HG02973 (cell line): ENCODE data around the gene KIF20B.

Experiments
- ATAC-seq: cut with Tn5 transposase; IDR thresholded peaks from one replicate; pipeline ENCODE4 v1.9.1; 2021; ENCODE audit warnings: moderate library complexity; ENCODE audit not compliant: unreplicated experiment

The KIF20B gene

DNA sequence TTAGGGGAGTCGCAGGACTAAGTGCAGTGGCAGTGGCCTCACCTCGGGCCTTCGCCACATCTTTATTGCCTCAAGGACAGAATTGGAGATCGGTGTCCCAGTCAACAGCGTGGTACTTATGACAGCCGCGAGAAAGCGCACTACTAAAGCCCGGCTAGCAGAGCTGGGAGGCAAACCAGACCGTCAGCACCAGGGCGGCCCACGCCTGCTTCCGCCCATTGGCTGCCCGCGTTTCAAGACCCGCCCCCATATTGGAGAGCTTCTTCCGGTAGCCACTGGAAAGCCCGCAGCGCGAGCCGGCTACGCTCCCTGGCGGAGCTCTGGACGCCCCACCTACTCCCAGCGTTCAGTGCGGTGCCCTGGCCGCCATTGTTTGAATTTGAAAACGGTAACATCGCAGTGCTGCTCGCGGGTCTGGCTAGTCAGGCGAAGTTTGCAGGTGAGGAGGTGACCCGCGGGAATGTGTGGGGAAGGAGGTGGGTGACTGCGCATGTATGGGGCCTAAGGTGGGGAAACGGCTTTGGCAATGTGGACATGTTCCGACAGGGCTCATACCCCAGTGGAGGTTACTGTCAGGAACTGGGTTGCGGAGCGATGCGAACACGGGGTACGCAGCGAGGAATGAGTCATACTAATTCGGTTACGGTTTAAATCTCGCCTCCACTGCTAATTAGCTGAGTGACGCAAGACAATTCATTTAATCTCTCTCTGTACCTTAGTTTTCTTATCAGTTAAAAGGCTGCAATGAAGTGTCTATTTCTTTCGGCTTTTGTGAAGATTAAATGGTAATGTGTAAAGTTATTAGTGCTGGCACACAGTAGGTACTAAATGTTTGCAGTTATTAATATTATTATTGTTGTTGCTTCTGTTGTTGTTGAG lies at the start of gene KIF20B:
TSS of gene KIF20B (plus strand) at position 349 of the 879 bp plus-strand sequence. CDS start 3,705 bp downstream, outside the sequence.
- peak; percentile 97 for ATAC-seq

GRCh38 chr10:89651916-89652573 lies 49.3 kb upstream of the KIF20B start:
- peak; percentile 49 for ATAC-seq

DNA sequence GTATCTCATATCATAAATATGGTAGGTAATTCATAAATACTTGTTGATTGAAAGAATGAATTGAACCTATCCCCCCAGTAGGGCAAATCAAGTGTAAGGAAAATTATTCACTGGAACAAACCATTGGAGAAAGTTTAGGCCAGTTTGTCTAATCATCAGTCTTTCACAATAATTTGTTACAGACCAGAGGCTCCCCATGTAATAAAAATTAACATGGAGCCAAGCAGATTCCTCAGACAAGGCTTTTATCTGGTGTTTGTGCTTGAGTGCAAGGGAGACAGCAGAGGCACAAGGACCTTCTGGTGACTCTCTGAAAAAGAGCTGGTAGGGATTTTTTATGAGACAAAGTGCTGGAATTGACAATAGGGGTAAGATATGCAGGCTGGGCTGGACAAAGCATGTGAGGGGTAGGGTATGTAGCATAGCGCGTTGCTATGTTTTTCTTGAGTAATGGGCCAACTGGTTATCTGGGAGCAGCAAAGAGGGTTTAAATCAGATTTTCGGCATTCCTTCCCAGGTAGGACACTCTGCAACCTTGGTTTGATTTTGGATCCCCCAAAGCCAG lies 48.5 kb upstream of the KIF20B start:
- no peak for ATAC-seq

GRCh38 chr10:89653410-89653869 lies 48.0 kb upstream of the KIF20B start:
- peak; percentile 43 for ATAC-seq

- ATAC-seq = no peak
Observed at GRCh38 chr10:89655722-89656121, 45.7 kb upstream of the KIF20B start.

- ATAC-seq = no peak
Observed at GRCh38 chr10:89657302-89657701, 44.1 kb upstream of the KIF20B start.

- ATAC-seq = no peak
Observed at GRCh38 chr10:89659143-89660131, 42.0 kb upstream of the KIF20B start.

GRCh38 chr10:89662596-89662995 lies 38.8 kb upstream of the KIF20B start:
- ATAC-seq = no peak

GRCh38 chr10:89663144-89663543 lies 38.2 kb upstream of the KIF20B start:
- ATAC-seq = no peak

DNA sequence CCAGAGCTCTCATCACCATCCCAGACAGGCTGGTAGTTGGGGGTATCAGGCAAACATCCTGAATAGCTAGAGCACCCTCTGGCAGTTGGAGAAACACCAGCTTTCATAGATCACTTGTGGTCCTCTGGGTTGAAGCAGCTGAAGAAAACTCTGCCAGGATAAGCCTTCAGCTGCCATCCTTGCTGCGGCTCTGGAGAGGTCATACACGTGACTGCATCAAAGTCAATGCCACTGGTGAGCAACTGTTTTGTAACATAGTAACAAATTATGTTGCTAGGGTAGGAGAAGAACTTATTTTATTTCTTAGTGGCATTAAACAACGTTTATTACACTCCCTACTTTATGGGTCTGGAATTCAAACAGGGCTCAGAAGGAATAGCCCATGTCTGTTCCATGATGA lies 37.2 kb upstream of the KIF20B start:
- no peak for ATAC-seq

- no peak for ATAC-seq
Observed at GRCh38 chr10:89665302-89665701, 36.1 kb upstream of the KIF20B start.

- no peak for ATAC-seq
Observed at GRCh38 chr10:89666138-89666537, 35.3 kb upstream of the KIF20B start.

DNA sequence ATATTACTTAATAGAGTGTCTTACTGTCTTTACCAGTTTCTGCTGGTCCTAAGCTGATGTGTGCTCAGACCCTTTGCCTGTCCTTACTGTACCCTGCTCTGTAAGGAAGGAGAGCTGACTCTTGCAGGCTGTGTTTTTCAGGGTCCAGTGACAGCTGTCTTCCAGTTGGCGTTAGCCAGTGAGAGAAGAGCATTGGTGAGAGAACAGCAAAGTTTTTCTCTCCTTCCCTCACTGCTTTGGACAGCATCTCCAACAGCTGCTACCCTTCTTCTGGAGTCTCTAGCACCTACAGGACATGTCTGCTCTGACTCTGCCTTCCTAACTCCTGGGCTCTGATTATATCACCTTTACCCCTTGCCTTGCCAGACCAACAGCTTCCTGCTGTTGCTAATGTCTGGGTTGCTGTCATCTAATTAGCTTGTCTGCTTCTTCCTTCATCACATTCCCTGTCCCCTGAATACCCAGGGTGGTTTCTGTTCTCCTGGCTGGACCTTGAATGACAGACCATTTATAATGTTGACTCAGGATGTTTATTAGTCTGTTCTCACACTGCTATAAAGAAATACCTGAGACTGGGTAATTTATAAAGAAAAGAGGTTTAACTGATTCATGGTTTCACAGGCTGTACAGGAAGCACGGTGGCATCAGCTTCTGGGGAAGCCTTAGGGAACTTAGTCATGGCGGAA lies 32.9 kb upstream of the KIF20B start:
- no peak for ATAC-seq

- ATAC-seq = no peak
Observed at GRCh38 chr10:89669985-89670384, 31.4 kb upstream of the KIF20B start.

GRCh38 chr10:89670926-89671325 lies 30.5 kb upstream of the KIF20B start:
- no peak for ATAC-seq

- no peak for ATAC-seq
Observed at GRCh38 chr10:89677341-89677740, 24.0 kb upstream of the KIF20B start.

GRCh38 chr10:89679986-89680385 lies 21.4 kb upstream of the KIF20B start:
- peak; percentile 69 for ATAC-seq

DNA sequence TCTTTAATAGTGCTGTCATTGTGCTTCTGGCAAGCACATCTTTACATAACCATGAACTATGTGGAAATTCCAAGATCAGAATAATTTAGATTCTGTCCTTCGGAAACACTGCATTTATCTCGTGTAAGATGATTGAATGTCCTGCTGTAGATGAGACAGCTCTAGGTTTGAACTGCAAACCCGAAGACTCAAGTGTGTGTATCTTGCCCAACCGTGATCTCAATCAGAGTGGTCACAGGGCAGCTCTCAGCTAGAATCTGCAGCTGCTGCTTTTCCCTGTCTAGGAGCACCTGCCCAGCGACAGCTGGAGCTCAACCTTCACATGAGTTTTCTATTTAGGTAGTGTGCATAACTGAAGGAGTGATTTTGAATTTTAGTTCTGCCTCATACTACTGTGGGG lies 17.5 kb upstream of the KIF20B start:
- ATAC-seq = no peak

DNA sequence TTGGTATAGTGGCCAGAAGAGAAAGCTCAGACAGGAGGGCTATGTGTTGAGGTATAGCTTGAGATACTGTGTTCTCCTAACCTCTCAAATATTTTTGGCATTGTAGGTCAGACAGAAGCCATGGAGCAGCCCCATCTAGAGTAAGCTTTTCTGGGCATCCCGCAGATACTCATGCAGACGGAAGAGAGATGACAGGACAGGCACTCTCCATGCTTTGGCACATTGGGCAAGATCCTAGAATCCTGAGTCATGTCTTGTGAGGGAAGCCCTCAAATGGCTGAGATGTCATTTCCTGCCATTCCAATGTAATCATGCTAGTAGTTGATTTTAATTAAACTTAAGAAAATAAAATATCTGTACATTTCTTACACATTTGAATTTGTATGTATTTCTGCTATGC lies 16.8 kb upstream of the KIF20B start:
- ATAC-seq = no peak

- no peak for ATAC-seq
Observed at GRCh38 chr10:89685936-89686335, 15.5 kb upstream of the KIF20B start.
